Measurements from ENCODE around the gene DBP.
A peak's percentile ranks its signal among the peaks of the same experiment; 100 is the strongest.

Gene DBP

GRCh38 chr19:48627201-48627864, 9.8 kb downstream of the DBP start:
- no peak for DNase-seq

- DNase-seq, result no peak
These were observed 11.3 kb downstream of the DBP start for GRCh38 chr19:48625891-48626327.

DNA sequence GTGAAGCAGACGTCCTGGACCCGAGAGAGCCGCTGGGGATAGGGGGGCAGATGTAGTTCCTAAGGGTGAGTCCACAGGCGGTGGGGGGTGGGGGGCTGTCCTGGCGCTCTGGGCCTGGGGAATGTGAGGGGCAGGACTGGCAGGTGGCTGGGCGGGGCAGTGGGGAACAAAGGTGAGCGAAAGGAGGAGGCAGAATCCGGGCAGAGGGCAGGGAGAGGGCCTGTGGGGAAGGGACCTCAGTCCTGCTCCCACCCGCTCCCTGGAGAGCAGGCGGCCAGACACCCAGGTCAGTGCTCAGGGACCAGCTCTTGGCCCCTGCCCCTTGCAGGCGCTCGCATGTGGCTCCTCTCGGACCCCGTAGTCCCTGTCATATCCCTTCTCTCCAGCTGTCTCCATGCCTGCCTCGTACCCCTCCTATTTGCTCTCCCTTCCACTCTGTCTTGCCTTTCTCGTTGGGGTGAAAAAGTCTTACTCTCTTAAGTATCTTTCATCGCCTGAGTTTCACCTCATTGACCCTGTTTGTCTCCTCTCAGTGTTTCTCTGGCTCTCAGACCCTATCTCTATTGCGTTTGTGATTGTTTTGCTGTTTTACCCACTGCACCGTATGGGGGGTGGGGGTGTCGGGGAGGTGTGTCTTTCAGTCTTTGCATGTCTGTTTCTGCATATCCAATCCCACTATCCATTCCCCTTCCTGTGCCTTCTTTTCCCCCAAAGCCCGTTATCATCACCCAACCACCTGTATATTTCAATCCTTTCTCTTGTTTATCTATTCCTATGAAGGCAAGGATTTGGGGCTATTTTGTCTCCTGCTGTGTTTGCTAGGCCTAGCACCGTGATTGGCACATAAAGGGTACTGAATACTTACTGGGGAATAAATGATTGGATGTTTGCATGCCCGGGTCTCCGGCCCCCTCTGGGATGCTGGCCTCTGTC, 12.1 kb downstream of the DBP start:
- DNase-seq, result no peak

GRCh38 chr19:48624067-48624594, 13.0 kb downstream of the DBP start:
- peak; percentile 95 for DNase-seq

GRCh38 chr19:48623556-48624066, 13.6 kb downstream of the DBP start:
- DNase-seq, result no peak

- DNase-seq, result no peak
These were observed 17.2 kb downstream of the DBP start for GRCh38 chr19:48619692-48620585.

- DNase-seq, result peak; percentile 98
These were observed 18.1 kb downstream of the DBP start, which contains the start of the genes RPL18 and SPHK2 for GRCh38 chr19:48618916-48619691. RPL18 (minus strand) TSS chr19:48619178; CDS start chr19:48619143, 35 bp downstream. SPHK2 (plus strand) TSS chr19:48619506; CDS start chr19:48620515, 1,009 bp downstream.

DNA sequence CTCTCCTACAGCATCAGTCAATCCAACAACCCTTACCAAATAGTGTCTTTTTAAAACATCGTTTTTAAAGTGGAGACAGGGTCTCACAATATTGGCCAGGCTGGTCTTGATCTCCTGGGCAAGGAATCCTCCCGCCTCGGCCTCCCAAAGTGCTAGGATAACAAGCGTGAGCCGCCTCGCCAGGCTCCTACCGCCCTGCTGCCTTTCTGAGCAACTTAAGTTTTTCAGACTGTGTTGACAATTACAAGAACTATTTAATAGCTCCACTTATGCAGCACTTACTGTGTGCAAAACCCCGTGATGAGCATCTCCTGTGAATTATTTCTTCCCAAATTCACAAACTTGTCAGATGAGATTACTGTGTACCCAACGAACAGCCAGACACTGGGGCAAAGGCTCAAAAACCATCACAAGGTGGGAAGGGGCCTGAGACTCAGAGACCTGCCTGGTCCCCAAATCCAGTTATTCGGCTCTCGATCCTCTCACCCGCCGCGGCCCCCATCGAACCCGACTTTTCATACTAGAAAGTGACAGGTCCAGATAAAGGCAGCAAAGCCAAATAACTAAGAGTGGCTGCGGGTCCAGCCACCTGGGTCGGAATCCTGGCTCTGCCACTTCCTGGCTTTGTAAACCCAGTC, 18.8 kb downstream of the DBP start:
- no peak for DNase-seq

DNA sequence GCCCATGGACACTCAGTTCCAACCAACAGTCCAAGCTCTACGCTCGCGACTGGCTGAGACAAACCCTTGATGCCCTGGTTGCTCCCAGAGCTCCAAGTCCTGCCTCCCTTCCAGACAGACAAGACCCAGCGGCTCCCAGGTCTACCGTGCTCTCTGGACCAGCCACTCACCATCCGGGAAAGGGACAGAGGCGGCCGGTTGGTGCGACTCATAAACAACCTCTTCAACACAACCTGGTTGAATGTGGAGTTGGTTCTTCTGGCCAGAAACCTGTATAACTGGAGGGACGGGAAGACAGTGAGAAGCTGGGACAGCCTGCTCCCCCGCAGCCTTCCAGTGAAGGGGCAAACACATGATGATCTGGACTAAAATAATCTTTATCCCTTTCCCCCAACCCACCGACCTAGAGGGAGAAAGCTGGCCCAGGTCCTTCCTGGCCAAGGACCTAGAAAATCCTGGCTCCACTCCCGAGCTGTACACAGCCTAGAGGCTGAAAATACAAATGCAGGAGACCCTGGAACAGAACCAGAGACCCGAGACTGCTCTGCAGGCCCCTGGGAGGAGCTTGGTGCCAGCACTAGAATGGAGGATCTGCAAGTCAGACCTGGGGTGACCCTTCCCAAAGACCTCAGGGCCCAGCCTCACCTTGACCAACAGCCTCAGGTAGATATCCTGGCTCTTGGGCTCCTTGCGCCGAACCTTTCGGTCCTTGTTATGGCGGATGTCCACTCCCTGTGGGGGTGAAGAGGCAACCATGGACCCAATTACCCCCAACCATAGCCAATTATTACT, 19.8 kb downstream of the DBP start:
- no peak for DNase-seq

DNA sequence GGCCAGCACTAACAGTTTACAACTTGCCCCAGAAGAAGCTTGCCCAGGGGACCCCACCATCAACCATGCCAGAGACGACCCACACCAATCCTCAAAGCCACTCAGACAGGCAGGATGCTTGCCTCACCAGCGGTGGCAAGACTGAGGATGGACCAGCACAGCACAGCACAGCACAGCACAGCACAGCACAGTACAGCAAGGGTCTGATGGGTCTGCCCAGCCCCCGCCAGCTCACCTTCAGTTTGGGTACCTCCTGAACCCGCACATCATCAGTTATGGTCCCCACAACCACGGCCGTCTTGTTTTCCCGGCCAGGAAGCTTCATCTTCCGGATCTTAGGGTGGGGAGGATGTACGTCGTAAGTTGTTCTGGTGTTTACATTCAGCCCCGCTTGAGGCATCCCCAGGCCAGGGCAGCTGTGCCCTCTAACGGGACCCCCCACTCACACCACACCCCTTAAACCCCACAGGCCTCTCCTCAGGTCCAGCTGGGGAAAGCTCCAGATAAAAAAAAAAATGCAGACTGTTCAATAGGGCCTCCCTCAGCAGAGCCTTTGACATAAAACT, 20.6 kb downstream of the DBP start:
- no peak for DNase-seq

DNA sequence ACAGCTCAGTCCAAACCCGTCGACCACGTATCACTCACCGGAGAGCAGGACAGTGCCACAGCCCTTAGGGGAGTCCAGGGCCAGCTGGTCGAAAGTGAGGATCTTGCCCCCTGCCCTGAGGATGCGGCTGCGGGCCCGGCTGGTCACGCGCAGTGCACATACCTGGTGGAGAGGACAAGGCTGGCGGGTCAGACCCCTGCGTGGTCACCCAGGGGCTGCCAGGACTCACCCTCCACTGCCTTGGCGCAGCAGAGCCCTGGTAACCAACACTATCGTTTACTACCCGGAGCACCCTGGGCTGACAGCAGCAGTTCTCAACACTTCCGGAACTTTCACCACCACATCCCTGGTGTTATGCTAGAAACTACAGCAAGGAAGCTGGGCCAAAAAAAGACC, 21.1 kb downstream of the DBP start:
- DNase-seq, result no peak

DNA sequence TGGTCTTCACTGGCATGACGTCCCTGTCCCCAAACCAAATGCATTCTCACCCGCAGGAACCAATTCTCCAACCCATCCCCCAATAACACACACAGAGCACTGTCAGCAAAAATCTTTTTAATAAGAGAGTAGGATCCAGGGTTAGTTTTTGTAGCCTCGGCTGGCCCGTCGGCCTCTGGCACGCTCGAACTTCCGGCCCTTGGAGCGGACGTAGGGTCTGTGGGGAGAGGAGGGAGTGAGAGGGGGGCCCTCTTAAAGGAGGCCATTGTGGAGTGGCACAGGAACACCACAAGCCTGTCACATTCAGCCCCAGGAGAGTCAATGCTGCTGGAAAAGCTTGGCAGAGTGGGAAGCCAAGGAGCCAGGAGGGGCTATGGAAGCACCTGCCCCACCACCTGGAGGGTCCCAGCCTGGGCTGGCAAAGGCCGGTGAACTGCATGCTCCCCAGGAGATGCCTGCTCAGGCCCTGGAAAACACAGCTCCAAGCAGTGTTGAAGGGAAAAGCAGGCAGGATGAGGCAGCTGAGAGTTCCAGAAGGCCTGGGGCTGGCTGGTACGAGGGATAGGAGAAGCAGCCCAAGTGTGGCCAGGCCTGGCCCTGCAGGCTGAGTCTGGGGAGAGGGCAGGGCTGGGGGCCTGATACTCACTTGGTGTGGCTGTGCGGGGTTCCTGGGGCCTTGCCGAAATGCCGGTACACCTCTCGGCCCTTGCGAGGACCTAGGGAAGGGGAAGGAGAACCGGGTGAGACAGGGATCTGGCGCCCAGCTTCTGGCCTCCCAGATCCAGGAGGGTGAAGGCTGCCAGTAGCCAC, 21.7 kb downstream of the DBP start:
- no peak for DNase-seq

- DNase-seq, result no peak
These were observed 22.5 kb downstream of the DBP start, which contains the start of gene FAM83E for GRCh38 chr19:48614436-48615230. FAM83E (minus strand) TSS chr19:48615076; CDS start chr19:48613372, 1,704 bp downstream.

DNA sequence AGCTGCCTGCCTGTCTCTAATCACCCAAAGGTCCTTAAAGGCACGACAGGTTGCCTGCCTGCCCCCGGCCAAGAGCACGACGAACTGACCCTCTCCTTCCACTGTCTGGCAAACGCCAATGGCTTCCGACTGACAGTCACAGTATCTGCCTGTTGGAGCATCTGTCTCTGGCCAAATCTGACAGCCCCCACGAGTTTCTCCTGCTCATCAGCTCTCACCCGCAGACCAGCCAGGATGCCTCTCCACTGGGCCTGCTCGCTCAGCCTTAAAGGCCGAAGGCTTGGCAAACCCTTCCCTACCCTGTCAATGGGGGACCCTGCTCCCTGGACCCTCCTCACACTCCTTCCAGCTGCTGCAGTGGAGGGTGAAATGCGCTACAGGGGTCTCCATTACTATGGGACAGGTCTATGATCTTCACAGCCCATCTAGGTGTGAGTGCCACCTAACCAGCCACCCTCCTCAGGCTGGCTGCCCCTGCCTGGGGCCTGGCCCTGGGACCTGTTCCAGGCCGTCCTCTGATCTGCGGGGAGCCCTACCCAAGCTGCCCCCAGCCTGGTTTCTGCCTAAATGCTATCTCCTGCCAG, 23.2 kb downstream of the DBP start:
- DNase-seq, result no peak

- DNase-seq, result no peak
These were observed 23.9 kb downstream of the DBP start for GRCh38 chr19:48613024-48613851.

- no peak for DNase-seq
These were observed 25.3 kb downstream of the DBP start for GRCh38 chr19:48611872-48612271.

Measured in retina (tissue), 1 donor.